HEK293 (cell line): ENCODE measurements around the gene DKKL1.

Experiments used
- CTCF ChIA-PET: fragments of 350-600 bp; formaldehyde crosslinking; extraction: SDS; loops from one replicate; lab custom pipeline; 2021; ENCODE audit warnings: antibody characterized with exemption; lab: Yijun Ruan, JAX
- POLR2A ChIA-PET: fragments of 300-600 bp; formaldehyde crosslinking; extraction: SDS; loops from one replicate; lab custom pipeline; 2020; ENCODE audit warnings: antibody characterized with exemption, inconsistent platforms; lab: Yijun Ruan, JAX
- H3K27ac ChIP-seq: fragments of 200-500 bp; sonication (Bioruptor generic); 2 replicates; pipeline ENCODE4 v1.5.1; 2014; ENCODE audit warnings: low read depth, low read length, control low read depth, inconsistent platforms; ENCODE audit errors: extremely low read depth
- H3K36me3 ChIP-seq, 2 experiments: fragments of 200-500 bp in 1 of 2; sonication (Bioruptor generic) in 1 of 2; 1 replicate in 1 of 2; 2 replicates in 1 of 2; pipeline ENCODE4 v1.5.1; 2014 to 2017; ENCODE audit warnings: inconsistent platforms in 2 of 2, low read length in 2 of 2; ENCODE audit not compliant: control insufficient read depth in 2 of 2, insufficient read depth in 1 of 2
- H3K4me1 ChIP-seq: fragments of 200-500 bp; sonication (Bioruptor generic); 2 replicates; pipeline ENCODE4 v1.5.1; 2014; ENCODE audit warnings: mild to moderate bottlenecking, low read length, inconsistent platforms; ENCODE audit not compliant: control insufficient read depth, insufficient read depth
- H3K4me3 ChIP-seq: 2 replicates; pipeline ENCODE4 v1.5.1; 2011; ENCODE audit warnings: low read depth, mild to moderate bottlenecking, control low read depth, low read length, moderate library complexity
- H3K9me3 ChIP-seq: fragments of 200-500 bp; sonication (Bioruptor generic); 2 replicates; pipeline ENCODE4 v1.5.1; 2014; ENCODE audit warnings: low read depth, low read length, inconsistent platforms; ENCODE audit not compliant: control insufficient read depth, insufficient read depth
- BCL11B ChIP-seq: fragments of 450-650 bp; formaldehyde crosslinking; IDR thresholded peaks from 2 replicates; pipeline ENCODE4 v1.5.1; 2016; ENCODE audit warnings: low read depth, missing biosample characterization, missing genetic modification characterization
- HOXC10 ChIP-seq: sonication (generic); formaldehyde crosslinking; IDR thresholded peaks from 2 replicates; pipeline ENCODE4 v1.8.1; 2023; ENCODE audit warnings: mild to moderate bottlenecking, missing genetic modification reagents
- KLF1 ChIP-seq: fragments of 450-650 bp; formaldehyde crosslinking; IDR thresholded peaks from 2 replicates; pipeline ENCODE4 v1.5.1; 2016; ENCODE audit warnings: missing biosample characterization, missing genetic modification characterization
- KLF16 ChIP-seq: fragments of 450-650 bp; formaldehyde crosslinking; IDR thresholded peaks from 2 replicates; pipeline ENCODE4 v1.5.1; 2017; ENCODE audit warnings: missing biosample characterization, missing genetic modification characterization
- OSR2 ChIP-seq: fragments of 450-650 bp; formaldehyde crosslinking; IDR thresholded peaks from 2 replicates; pipeline ENCODE4 v1.5.1; 2016; ENCODE audit warnings: missing biosample characterization, missing genetic modification characterization
- SCRT1 ChIP-seq: fragments of 450-650 bp; formaldehyde crosslinking; IDR thresholded peaks from 2 replicates; pipeline ENCODE4 v1.5.1; 2016; ENCODE audit warnings: missing biosample characterization, missing genetic modification characterization, borderline replicate concordance
- SCRT2 ChIP-seq: fragments of 450-650 bp; formaldehyde crosslinking; IDR thresholded peaks from 2 replicates; pipeline ENCODE4 v1.5.1; 2016; ENCODE audit warnings: missing biosample characterization, missing genetic modification characterization
- SP3 ChIP-seq: fragments of 450-650 bp; formaldehyde crosslinking; IDR thresholded peaks from 2 replicates; pipeline ENCODE4 v1.5.1; 2016; ENCODE audit warnings: missing biosample characterization, missing genetic modification characterization
- ZBTB1 ChIP-seq: fragments of 450-650 bp; formaldehyde crosslinking; IDR thresholded peaks from 2 replicates; pipeline ENCODE4 v1.5.1; 2016; ENCODE audit warnings: missing biosample characterization, missing genetic modification characterization
- ZBTB17 ChIP-seq: fragments of 450-650 bp; formaldehyde crosslinking; IDR thresholded peaks from 2 replicates; pipeline ENCODE4 v1.5.1; 2016; ENCODE audit warnings: missing biosample characterization, missing genetic modification characterization
- ZBTB20 ChIP-seq: fragments of 450-650 bp; formaldehyde crosslinking; IDR thresholded peaks from 2 replicates; pipeline ENCODE4 v1.5.1; 2016; ENCODE audit warnings: missing biosample characterization, missing genetic modification characterization
- ZBTB21 ChIP-seq: fragments of 450-650 bp; formaldehyde crosslinking; IDR thresholded peaks from 2 replicates; pipeline ENCODE4 v1.5.1; 2017; ENCODE audit warnings: missing biosample characterization, missing genetic modification characterization
- ZBTB8A ChIP-seq: fragments of 450-650 bp; formaldehyde crosslinking; IDR thresholded peaks from 2 replicates; pipeline ENCODE4 v1.5.1; 2016; ENCODE audit warnings: missing biosample characterization, missing genetic modification characterization
- ZEB2 ChIP-seq: fragments of 450-650 bp; formaldehyde crosslinking; IDR thresholded peaks from 2 replicates; pipeline ENCODE4 v1.5.1; 2016; ENCODE audit warnings: missing biosample characterization, missing genetic modification characterization
- ZFP69B ChIP-seq: fragments of 450-650 bp; formaldehyde crosslinking; IDR thresholded peaks from 2 replicates; pipeline ENCODE4 v1.5.1; 2016; ENCODE audit warnings: missing biosample characterization, missing genetic modification characterization
- ZNF214 ChIP-seq: fragments of 450-650 bp; formaldehyde crosslinking; IDR thresholded peaks from 2 replicates; pipeline ENCODE4 v1.5.1; 2017; ENCODE audit warnings: missing biosample characterization, mild to moderate bottlenecking, missing genetic modification characterization, borderline replicate concordance
- ZNF23 ChIP-seq: fragments of 450-650 bp; formaldehyde crosslinking; IDR thresholded peaks from 2 replicates; pipeline ENCODE4 v1.5.1; 2016; ENCODE audit warnings: missing biosample characterization, missing genetic modification characterization, borderline replicate concordance
- ZNF24 ChIP-seq: fragments of 450-650 bp; formaldehyde crosslinking; IDR thresholded peaks from 2 replicates; pipeline ENCODE4 v1.5.1; 2016; ENCODE audit warnings: missing biosample characterization, missing genetic modification characterization
- ZNF335 ChIP-seq: fragments of 450-650 bp; formaldehyde crosslinking; conservative IDR thresholded peaks from 2 replicates; pipeline ENCODE4 v1.5.1; 2016; ENCODE audit warnings: missing biosample characterization, missing genetic modification characterization
- ZNF341 ChIP-seq: fragments of 450-650 bp; formaldehyde crosslinking; IDR thresholded peaks from 2 replicates; pipeline ENCODE4; 2016; ENCODE audit warnings: low read depth, missing biosample characterization, missing genetic modification characterization
- ZNF549 ChIP-seq: fragments of 450-650 bp; IDR thresholded peaks from 2 replicates; pipeline ENCODE4 v1.5.1; 2018; ENCODE audit warnings: missing biosample characterization, missing genetic modification characterization, mild to moderate bottlenecking, inconsistent platforms, moderate library complexity
- ZNF596 ChIP-seq: fragments of 450-650 bp; IDR thresholded peaks from 2 replicates; pipeline ENCODE4 v1.5.0; 2018; ENCODE audit warnings: missing biosample characterization, mild to moderate bottlenecking, missing genetic modification characterization, moderate library complexity
- ZNF624 ChIP-seq: fragments of 450-650 bp; formaldehyde crosslinking; IDR thresholded peaks from 2 replicates; pipeline ENCODE4 v1.5.1; 2017; ENCODE audit warnings: missing biosample characterization, missing genetic modification characterization
- TF ChIP-seq, protein P1 (sequence below): fragments of 450-650 bp; formaldehyde crosslinking; IDR thresholded peaks from 2 replicates; pipeline ENCODE4 v1.5.1; 2017; ENCODE audit warnings: missing biosample characterization, missing genetic modification characterization
- TF ChIP-seq, protein P2 (sequence below): fragments of 450-650 bp; formaldehyde crosslinking; optimal IDR thresholded peaks from 2 replicates; pipeline ENCODE3; 2016; ENCODE audit warnings: missing biosample characterization, mild to moderate bottlenecking, missing genetic modification characterization
- TF ChIP-seq, protein P3 (sequence below): fragments of 450-650 bp; formaldehyde crosslinking; IDR thresholded peaks from 2 replicates; pipeline ENCODE4 v1.5.1; 2016; ENCODE audit warnings: missing biosample characterization, missing genetic modification characterization
- TF ChIP-seq, protein P4 (sequence below): fragments of 450-650 bp; formaldehyde crosslinking; IDR thresholded peaks from 2 replicates; pipeline ENCODE4 v1.5.1; 2016; ENCODE audit warnings: missing biosample characterization, missing genetic modification characterization
- TF ChIP-seq, protein P5 (sequence below): fragments of 450-650 bp; formaldehyde crosslinking; IDR thresholded peaks from 2 replicates; pipeline ENCODE4 v1.5.1; 2016; ENCODE audit warnings: missing biosample characterization, missing genetic modification characterization

The DKKL1 gene

DNA sequence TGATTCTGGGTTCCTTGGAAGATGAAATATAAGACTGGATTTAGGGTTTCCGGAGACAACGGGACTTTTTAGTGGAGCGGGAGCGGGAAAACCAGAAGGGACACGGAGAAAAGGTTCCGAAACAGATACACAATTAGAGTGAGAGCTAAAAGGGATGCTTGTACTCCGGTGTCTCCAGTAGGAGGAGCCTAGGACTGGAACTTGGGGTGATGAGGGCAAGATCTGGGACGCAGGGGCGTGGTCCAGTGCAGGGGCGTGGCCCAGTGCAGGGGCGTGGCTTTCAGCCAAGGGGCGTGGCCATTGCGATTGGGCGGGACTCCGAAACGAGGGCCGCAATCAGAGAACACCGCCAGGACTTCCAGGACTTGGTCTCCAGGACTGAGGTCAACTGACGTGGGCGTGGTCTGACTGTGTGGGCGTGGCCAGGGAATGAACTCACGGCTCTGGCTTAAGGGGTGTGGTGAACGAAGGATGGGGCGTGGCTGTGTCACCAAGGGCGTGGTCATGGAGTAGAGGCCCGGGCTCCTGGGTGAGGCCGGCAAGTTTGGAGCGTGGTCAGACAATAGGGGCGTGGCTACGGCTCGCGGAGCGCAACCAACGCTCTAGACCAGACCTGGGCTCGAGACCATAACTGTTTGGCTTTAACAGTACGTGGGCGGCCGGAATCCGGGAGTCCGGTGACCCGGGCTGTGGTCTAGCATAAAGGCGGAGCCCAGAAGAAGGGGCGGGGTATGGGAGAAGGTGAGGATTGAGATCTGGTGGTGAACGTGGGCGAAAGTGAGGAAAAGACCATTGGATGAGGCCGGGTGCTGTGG, at the start of gene DKKL1 (continued):
- TF ChIP-seq BCL11B (tag by site-specific recombination), result peak; percentile 18; the same call in 1 of the 2 replicates
- TF ChIP-seq, protein P1, sequence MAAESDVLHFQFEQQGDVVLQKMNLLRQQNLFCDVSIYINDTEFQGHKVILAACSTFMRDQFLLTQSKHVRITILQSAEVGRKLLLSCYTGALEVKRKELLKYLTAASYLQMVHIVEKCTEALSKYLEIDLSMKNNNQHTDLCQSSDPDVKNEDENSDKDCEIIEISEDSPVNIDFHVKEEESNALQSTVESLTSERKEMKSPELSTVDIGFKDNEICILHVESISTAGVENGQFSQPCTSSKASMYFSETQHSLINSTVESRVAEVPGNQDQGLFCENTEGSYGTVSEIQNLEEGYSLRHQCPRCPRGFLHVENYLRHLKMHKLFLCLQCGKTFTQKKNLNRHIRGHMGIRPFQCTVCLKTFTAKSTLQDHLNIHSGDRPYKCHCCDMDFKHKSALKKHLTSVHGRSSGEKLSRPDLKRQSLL, result peak; percentile 65
- TF ChIP-seq ZEB2 (tag by site-specific recombination), result 0 out of 2 replicates have a peak, but pooled peaks have one; percentile 15
- TF ChIP-seq, protein P2, sequence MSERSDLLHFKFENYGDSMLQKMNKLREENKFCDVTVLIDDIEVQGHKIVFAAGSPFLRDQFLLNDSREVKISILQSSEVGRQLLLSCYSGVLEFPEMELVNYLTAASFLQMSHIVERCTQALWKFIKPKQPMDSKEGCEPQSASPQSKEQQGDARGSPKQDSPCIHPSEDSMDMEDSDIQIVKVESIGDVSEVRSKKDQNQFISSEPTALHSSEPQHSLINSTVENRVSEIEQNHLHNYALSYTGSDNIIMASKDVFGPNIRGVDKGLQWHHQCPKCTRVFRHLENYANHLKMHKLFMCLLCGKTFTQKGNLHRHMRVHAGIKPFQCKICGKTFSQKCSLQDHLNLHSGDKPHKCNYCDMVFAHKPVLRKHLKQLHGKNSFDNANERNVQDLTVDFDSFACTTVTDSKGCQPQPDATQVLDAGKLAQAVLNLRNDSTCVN (tag by site-specific recombination), result peak; percentile 16
- peak; percentile 99 for TF ChIP-seq SP3 (tag by site-specific recombination)
- peak; percentile 38; the same call in 1 of the 2 replicates for TF ChIP-seq ZBTB8A
- peak; percentile 19; the same call in 1 of the 2 replicates for TF ChIP-seq ZNF335 (tag by site-specific recombination)
- no peak for TF ChIP-seq ZBTB1 (tag by site-specific recombination)
- TF ChIP-seq ZNF596 (tag by site-specific recombination), result 0 out of 2 replicates have a peak, but pooled peaks have one; percentile 32
- 0 out of 2 replicates have a peak, but pooled peaks have one; percentile 65 for TF ChIP-seq KLF16 (tag by site-specific recombination)
- TF ChIP-seq ZNF341 (tag by site-specific recombination), result no peak
- TF ChIP-seq ZBTB20 (tag by site-specific recombination), result peak; percentile 18; the same call in 1 of the 2 replicates
- TF ChIP-seq KLF1, result peak; percentile 98
- TF ChIP-seq ZNF24 (tag by site-specific recombination), result no peak
- peak; percentile 56; the same call in 1 of the 2 replicates for TF ChIP-seq ZBTB17

DNA sequence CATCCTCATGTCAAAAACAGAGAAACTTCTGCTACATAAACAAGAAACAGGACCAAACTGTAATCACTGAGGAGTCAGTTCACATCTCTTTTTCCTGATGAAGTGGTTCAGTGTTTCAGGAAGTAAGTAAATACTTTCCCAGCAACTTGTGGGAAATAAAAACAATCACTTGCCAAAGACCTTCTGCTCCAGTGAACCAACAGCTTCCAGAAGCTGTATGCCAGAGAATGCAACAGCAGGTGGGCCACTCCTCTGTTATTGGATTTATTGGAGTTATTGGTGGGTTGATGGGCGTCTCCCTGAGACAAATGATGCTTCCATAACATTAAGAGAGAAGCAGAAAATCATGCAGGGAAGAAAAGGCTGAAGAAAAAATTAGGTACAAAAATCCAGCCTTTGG, 48.6 kb upstream of the DKKL1 start:
- ChIA-PET CTCF (interaction anchor here (0.7 to 5.4 kb wide), 5 partner anchors 10 to 89 kb away, joined by 4 to 17 read pairs (median 5); no protein-coding TSS in a partner anchor), POLR2A (interaction anchor here (0.8 kb wide), 1 partner anchor 25 kb away, joined by 6 read pairs; no protein-coding TSS in a partner anchor)
- Histone ChIP-seq H3K4me1 (peaks cover 9% of the 10 kb centered on the region), H3K4me3 (no peak overlapping the region), H3K36me3 (peaks cover 4 to 12% of the 10 kb centered on the region in 2 experiments; a peak in 2 of 3 replicates), H3K27ac (no peak overlapping the region), H3K9me3 (no peaks in the 10 kb centered on the region)
- TF ChIP-seq, protein P3, sequence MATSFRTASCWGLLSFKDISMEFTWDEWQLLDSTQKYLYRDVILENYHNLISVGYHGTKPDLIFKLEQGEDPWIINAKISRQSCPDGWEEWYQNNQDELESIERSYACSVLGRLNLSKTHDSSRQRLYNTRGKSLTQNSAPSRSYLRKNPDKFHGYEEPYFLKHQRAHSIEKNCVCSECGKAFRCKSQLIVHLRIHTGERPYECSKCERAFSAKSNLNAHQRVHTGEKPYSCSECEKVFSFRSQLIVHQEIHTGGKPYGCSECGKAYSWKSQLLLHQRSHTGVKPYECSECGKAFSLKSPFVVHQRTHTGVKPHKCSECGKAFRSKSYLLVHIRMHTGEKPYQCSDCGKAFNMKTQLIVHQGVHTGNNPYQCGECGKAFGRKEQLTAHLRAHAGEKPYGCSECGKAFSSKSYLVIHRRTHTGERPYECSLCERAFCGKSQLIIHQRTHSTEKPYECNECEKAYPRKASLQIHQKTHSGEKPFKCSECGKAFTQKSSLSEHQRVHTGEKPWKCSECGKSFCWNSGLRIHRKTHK, result no peak
- TF ChIP-seq SCRT1 (tag by site-specific recombination), result peak; percentile 62; the same call in 1 of the 2 replicates
- TF ChIP-seq SCRT2, result peak; percentile 28; the same call in 1 of the 2 replicates
- TF ChIP-seq OSR2, result peak; percentile 61

DNA sequence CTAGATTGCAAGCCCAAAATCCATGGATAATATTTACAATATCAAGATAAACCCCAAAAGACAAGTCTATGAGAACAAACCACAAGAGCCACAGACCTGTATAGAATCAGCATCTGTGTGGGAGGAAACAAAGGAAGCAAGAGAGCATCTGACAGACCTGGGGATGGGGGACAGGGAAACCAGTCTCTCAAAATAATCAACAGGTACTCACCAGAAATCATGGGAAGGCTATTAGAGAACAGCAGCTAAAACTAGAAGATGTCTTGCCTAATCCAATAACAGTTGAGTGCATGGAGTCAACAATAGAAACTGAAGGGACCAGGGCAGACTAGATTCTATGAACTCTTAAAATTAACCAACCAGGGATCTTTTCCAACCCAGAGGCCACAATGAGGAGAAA, 47.4 kb upstream of the DKKL1 start:
- Histone ChIP-seq H3K36me3 (peaks cover under 1 to 6% of the 10 kb centered on the region in 2 experiments; a peak in 2 of 3 replicates), H3K27ac (no peak overlapping the region), H3K4me1 (peaks cover 9% of the 10 kb centered on the region), H3K4me3 (no peak overlapping the region), H3K9me3 (no peaks in the 10 kb centered on the region)
- ChIA-PET POLR2A (no interaction called here), CTCF (interaction anchor here (0.7 to 5.4 kb wide), 6 partner anchors 11 to 40 kb away, joined by 3 to 17 read pairs (median 10); no protein-coding TSS in a partner anchor)
- TF ChIP-seq SCRT2 (peak; percentile 77), ZNF549 (tag by site-specific recombination) (no peak), ZFP69B (tag by site-specific recombination) (no peak), ZNF23 (tag by site-specific recombination) (no peak), ZNF214 (no peak), SCRT1 (tag by site-specific recombination) (peak; percentile 67; the same call in 1 of the 2 replicates), ZBTB21 (tag by site-specific recombination) (no peak), HOXC10 (no peak), ZNF624 (no peak)
- TF ChIP-seq, protein P4, sequence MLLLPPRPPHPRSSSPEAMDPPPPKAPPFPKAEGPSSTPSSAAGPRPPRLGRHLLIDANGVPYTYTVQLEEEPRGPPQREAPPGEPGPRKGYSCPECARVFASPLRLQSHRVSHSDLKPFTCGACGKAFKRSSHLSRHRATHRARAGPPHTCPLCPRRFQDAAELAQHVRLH (tag by site-specific recombination), result no peak
- TF ChIP-seq, protein P5, sequence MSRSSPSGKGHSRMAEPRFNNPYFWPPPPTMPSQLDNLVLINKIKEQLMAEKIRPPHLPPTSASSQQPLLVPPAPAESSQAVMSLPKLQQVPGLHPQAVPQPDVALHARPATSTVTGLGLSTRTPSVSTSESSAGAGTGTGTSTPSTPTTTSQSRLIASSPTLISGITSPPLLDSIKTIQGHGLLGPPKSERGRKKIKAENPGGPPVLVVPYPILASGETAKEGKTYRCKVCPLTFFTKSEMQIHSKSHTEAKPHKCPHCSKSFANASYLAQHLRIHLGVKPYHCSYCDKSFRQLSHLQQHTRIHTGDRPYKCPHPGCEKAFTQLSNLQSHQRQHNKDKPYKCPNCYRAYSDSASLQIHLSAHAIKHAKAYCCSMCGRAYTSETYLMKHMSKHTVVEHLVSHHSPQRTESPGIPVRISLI (tag by site-specific recombination), result no peak
